Astrocyte (in vitro differentiated cells and primary cell): ENCODE results near the gene CNGB1. TPM values are rescaled to one million over a fixed set of nuclear protein-coding genes. Genes with fewer than 3 reads are reported as not detected.

Experiments
- DNase-seq: peaks from one replicate; pipeline ENCODE4 v3.0.0-alpha.2; 2010; ENCODE audit warnings: low read depth
- FAIRE-seq: peaks from 2 replicates; lab custom pipeline; 2011; peaks lifted over from hg19 to GRCh38; lab: Jason Lieb, UNC
- H2AFZ ChIP-seq: 2 replicates; pipeline ENCODE4 v1.6.0; 2012; ENCODE audit warnings: low read depth, low read length, inconsistent platforms
- H3K27ac ChIP-seq: 2 replicates; pipeline ENCODE4 v1.5.1; 2011; ENCODE audit warnings: low read depth, low read length, inconsistent platforms
- H3K27me3 ChIP-seq: 2 replicates; pipeline ENCODE4 v1.6.0; 2011; ENCODE audit warnings: low read length, inconsistent platforms; ENCODE audit not compliant: insufficient read depth
- H3K36me3 ChIP-seq: 2 replicates; pipeline ENCODE4 v1.5.1; 2011; ENCODE audit warnings: low read length, inconsistent platforms; ENCODE audit not compliant: insufficient read depth
- H3K4me1 ChIP-seq: 2 replicates; pipeline ENCODE4 v1.5.1; 2011; ENCODE audit warnings: low read length, inconsistent platforms; ENCODE audit not compliant: insufficient read depth
- H3K4me2 ChIP-seq: 2 replicates; pipeline ENCODE4 v1.6.0; 2012; ENCODE audit warnings: low read length, inconsistent platforms
- H3K4me3 ChIP-seq: 2 replicates; pipeline ENCODE4 v1.5.1; 2011; ENCODE audit warnings: low read depth, mild to moderate bottlenecking, low read length, inconsistent platforms; ENCODE audit not compliant: insufficient read depth
- H3K79me2 ChIP-seq: 2 replicates; pipeline ENCODE4 v1.6.0; 2012; ENCODE audit warnings: mild to moderate bottlenecking, low read length, inconsistent platforms; ENCODE audit not compliant: insufficient read depth
- H3K9ac ChIP-seq: 2 replicates; pipeline ENCODE4 v1.6.0; 2012; ENCODE audit warnings: mild to moderate bottlenecking, low read length, inconsistent platforms
- H3K9me3 ChIP-seq: 2 replicates; pipeline ENCODE4 v1.5.1; 2012; ENCODE audit warnings: low read depth, mild to moderate bottlenecking, low read length, inconsistent platforms; ENCODE audit not compliant: insufficient read depth
- H4K20me1 ChIP-seq: 2 replicates; pipeline ENCODE4 v1.6.0; 2012; ENCODE audit warnings: low read length, inconsistent platforms; ENCODE audit not compliant: insufficient read depth
- H3K27ac Mint-ChIP-seq: one replicate; pipeline ENCODE4 v1.8.0; 2021; ENCODE audit warnings: mild to moderate bottlenecking, mixed read lengths; ENCODE audit not compliant: unreplicated experiment
- H3K27me3 Mint-ChIP-seq: one replicate; pipeline ENCODE4 v1.8.0; 2021; ENCODE audit warnings: low read depth, mixed read lengths; ENCODE audit not compliant: unreplicated experiment
- H3K36me3 Mint-ChIP-seq: one replicate; pipeline ENCODE4 v1.8.0; 2021; ENCODE audit warnings: low read depth, mixed read lengths; ENCODE audit not compliant: unreplicated experiment
- H3K4me1 Mint-ChIP-seq: one replicate; pipeline ENCODE4 v1.8.0; 2021; ENCODE audit warnings: low read depth, mixed read lengths; ENCODE audit not compliant: unreplicated experiment
- H3K4me3 Mint-ChIP-seq: one replicate; pipeline ENCODE4 v1.8.0; 2021; ENCODE audit warnings: mild to moderate bottlenecking, moderate library complexity, mixed read lengths; ENCODE audit not compliant: unreplicated experiment
- H3K9me3 Mint-ChIP-seq: one replicate; pipeline ENCODE4 v1.8.0; 2021; ENCODE audit warnings: mild to moderate bottlenecking, mixed read lengths; ENCODE audit not compliant: unreplicated experiment
- CTCF ChIP-seq: IDR thresholded peaks from 2 replicates; pipeline ENCODE4 v1.5.1; 2011; ENCODE audit warnings: low read depth, mild to moderate bottlenecking, inconsistent platforms, low read length, moderate library complexity; ENCODE audit not compliant: insufficient read depth
- EZH2 ChIP-seq: IDR thresholded peaks from 2 replicates; pipeline ENCODE4 v1.6.1; 2012; ENCODE audit warnings: mild to moderate bottlenecking, low read length, inconsistent platforms; ENCODE audit not compliant: insufficient read depth
- total RNA-seq: library from RNA; stranded (reverse); gene quantifications from 2 replicates; pipeline ENCODE4 v1.2.1, GENCODE V29; 2021

Gene CNGB1
- total RNA-seq, 1 donor from 2014 or later = not detected

GRCh38 chr16:57999366-57999970 is 28.5 kb upstream of the CNGB1 start:
- Mint-ChIP-seq H3K4me1 (peaks cover 23% of the 10 kb centered on the region), H3K9me3 (no peaks in the 10 kb centered on the region), H3K27me3 (no peaks in the 10 kb centered on the region), H3K27ac (peak overlapping the region; percentile 87), H3K36me3 (peaks cover 15% of the 10 kb centered on the region), H3K4me3 (peak overlapping the region; percentile 85)
- DNase-seq (peak; percentile 27), FAIRE-seq (no peak)
- H3K27ac ChIP-seq = no peak overlapping the region
- H3K27me3 ChIP-seq = no peaks in the 10 kb centered on the region
- TF ChIP-seq EZH2 (no peak), CTCF (peak; percentile 5)
- peak overlapping the region; percentile 99 for H3K4me2 ChIP-seq
- H3K9ac ChIP-seq = peak overlapping the region; percentile 87
- H3K79me2 ChIP-seq = peaks cover 26% of the 10 kb centered on the region
- peaks cover 26% of the 10 kb centered on the region for H3K4me1 ChIP-seq
- no peak overlapping the region for H2AFZ ChIP-seq
- no peaks in the 10 kb centered on the region for H3K9me3 ChIP-seq
- H3K36me3 ChIP-seq = peaks cover 6% of the 10 kb centered on the region
- H4K20me1 ChIP-seq = peaks cover 45% of the 10 kb centered on the region
- H3K4me3 ChIP-seq = peak overlapping the region; percentile 64

GRCh38 chr16:57998992-57999365 is 28.1 kb upstream of the CNGB1 start:
- peaks cover 23% of the 10 kb centered on the region for H3K4me1 Mint-ChIP-seq
- H3K27me3 ChIP-seq = no peaks in the 10 kb centered on the region
- H3K27ac Mint-ChIP-seq = peak overlapping the region; percentile 87
- H3K36me3 ChIP-seq = peaks cover 6% of the 10 kb centered on the region
- H3K27me3 Mint-ChIP-seq = no peaks in the 10 kb centered on the region
- peaks cover 44% of the 10 kb centered on the region for H4K20me1 ChIP-seq
- H3K9me3 Mint-ChIP-seq = no peaks in the 10 kb centered on the region
- H3K36me3 Mint-ChIP-seq = peaks cover 17% of the 10 kb centered on the region
- H3K79me2 ChIP-seq = peaks cover 26% of the 10 kb centered on the region
- H3K27ac ChIP-seq = no peak overlapping the region
- peak overlapping the region; percentile 64 for H3K4me3 ChIP-seq
- no peak overlapping the region for H2AFZ ChIP-seq
- H3K9ac ChIP-seq = peak overlapping the region; percentile 87
- FAIRE-seq (no peak), DNase-seq (no peak)
- H3K9me3 ChIP-seq = no peaks in the 10 kb centered on the region
- H3K4me3 Mint-ChIP-seq = peak overlapping the region; percentile 85
- TF ChIP-seq EZH2 (no peak), CTCF (no peak)
- H3K4me2 ChIP-seq = peak overlapping the region; percentile 99
- peaks cover 26% of the 10 kb centered on the region for H3K4me1 ChIP-seq

GRCh38 chr16:57998486-57998885 is 27.6 kb upstream of the CNGB1 start:
- H4K20me1 ChIP-seq = peaks cover 44% of the 10 kb centered on the region
- TF ChIP-seq CTCF = no peak
- no peak for TF ChIP-seq EZH2
- no peak overlapping the region for H2AFZ ChIP-seq
- Mint-ChIP-seq H3K27ac (no peak overlapping the region), H3K27me3 (no peaks in the 10 kb centered on the region), H3K36me3 (peaks cover 17% of the 10 kb centered on the region), H3K9me3 (no peaks in the 10 kb centered on the region), H3K4me1 (peaks cover 23% of the 10 kb centered on the region), H3K4me3 (no peak overlapping the region)
- H3K36me3 ChIP-seq = peaks cover 5% of the 10 kb centered on the region
- no peaks in the 10 kb centered on the region for H3K9me3 ChIP-seq
- FAIRE-seq (no peak), DNase-seq (peak; percentile 39)
- H3K79me2 ChIP-seq = peaks cover 26% of the 10 kb centered on the region
- H3K4me3 ChIP-seq = no peak overlapping the region
- H3K4me2 ChIP-seq = peak overlapping the region; percentile 99
- H3K27ac ChIP-seq = no peak overlapping the region
- no peak overlapping the region for H3K9ac ChIP-seq
- H3K27me3 ChIP-seq = no peaks in the 10 kb centered on the region
- peaks cover 26% of the 10 kb centered on the region for H3K4me1 ChIP-seq
